Duodenal mucosa (tissue), 2 donors: ENCODE results near the gene CLEC20A.

Experiments used
- H3K27ac ChIP-seq: one replicate; pipeline ENCODE4 v1.7.0; 2013; ENCODE audit warnings: low read depth, low read length
- H3K27me3 ChIP-seq, 2 donors: one replicate each; pipeline ENCODE4 v1.7.0; 2013; ENCODE audit warnings: low read length in 2 of 2, control low read depth in 1 of 2; ENCODE audit not compliant: insufficient read depth in 2 of 2, control insufficient read depth in 1 of 2
- H3K36me3 ChIP-seq, 2 donors: one replicate each; pipeline ENCODE4 v1.7.0; 2013; ENCODE audit warnings: low read length in 2 of 2, control low read depth in 1 of 2; ENCODE audit not compliant: insufficient read depth in 2 of 2, control insufficient read depth in 1 of 2
- H3K4me1 ChIP-seq, 2 donors: one replicate each; pipeline ENCODE4 v1.7.0; 2013; ENCODE audit warnings: low read length in 2 of 2, control low read depth in 1 of 2; ENCODE audit not compliant: insufficient read depth in 2 of 2, control insufficient read depth in 1 of 2
- H3K4me3 ChIP-seq, 2 donors: one replicate each; pipeline ENCODE4 v1.7.0; 2013; ENCODE audit warnings: low read length in 2 of 2, low read depth in 1 of 2
- H3K9ac ChIP-seq, 2 donors: one replicate each; pipeline ENCODE4 v1.7.0; 2013; ENCODE audit warnings: low read length in 2 of 2, low read depth in 1 of 2
- H3K9me3 ChIP-seq, 2 donors: one replicate each; pipeline ENCODE4 v1.7.0; 2013; ENCODE audit warnings: low read length in 2 of 2, control low read depth in 1 of 2; ENCODE audit not compliant: control insufficient read depth in 1 of 2

The CLEC20A gene

GRCh38 chr1:178501705-178502329, 5.1 kb upstream of the CLEC20A start:
- Histone ChIP-seq H3K27ac (no peak overlapping the region), H3K27me3 (no peaks in the 10 kb centered on the region), H3K4me1 (peaks cover 11 to 17% of the 10 kb centered on the region in 2 donors), H3K9ac (no peak overlapping the region), H3K36me3 (no peaks in the 10 kb centered on the region), H3K9me3 (no peaks in the 10 kb centered on the region), H3K4me3 (no peak overlapping the region)

- Histone ChIP-seq H3K27me3 (no peaks in the 10 kb centered on the region), H3K27ac (no peak overlapping the region), H3K4me3 (no peak overlapping the region), H3K4me1 (peaks cover 3 to 10% of the 10 kb centered on the region in 2 donors), H3K36me3 (no peaks in the 10 kb centered on the region), H3K9ac (no peak overlapping the region), H3K9me3 (no peaks in the 10 kb centered on the region)
These were observed 4.3 kb upstream of the CLEC20A start for GRCh38 chr1:178500936-178501554.

DNA sequence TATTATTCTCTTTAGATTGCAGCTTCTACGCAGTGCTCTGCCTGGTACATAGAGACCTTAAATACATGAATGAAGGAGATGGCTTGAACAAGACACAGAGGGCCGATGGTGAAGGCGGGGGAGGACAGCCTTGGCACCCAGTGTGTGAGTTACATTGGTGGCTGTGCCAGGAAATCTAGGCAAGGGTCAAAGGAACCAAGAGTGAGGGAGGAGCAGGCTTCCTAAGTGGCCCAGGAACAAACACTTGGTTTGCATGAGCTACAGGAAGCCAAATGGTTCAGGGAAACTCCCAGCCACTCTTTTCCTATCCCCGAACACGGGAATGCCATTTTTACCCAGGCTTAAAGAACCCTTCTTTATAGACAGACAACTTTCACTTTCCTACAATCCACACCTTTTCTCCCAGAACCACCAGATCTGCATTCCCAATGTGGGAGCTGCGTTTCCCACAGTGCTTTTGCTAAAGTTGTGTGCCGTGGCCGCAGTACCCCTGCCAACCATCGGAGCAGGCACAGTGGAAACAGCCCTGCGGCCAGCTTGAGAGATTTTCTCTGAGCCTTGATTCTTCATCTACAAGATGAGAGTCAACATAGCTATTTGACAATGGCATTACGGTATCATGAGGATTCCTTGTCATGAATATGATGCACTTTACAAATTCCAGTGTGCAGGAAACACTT, 3.5 kb upstream of the CLEC20A start:
- H3K9me3 ChIP-seq: no peaks in the 10 kb centered on the region
- no peak overlapping the region for H3K9ac ChIP-seq
- no peaks in the 10 kb centered on the region for H3K36me3 ChIP-seq
- H3K4me1 ChIP-seq: peaks cover 2 to 8% of the 10 kb centered on the region in 2 donors
- no peaks in the 10 kb centered on the region for H3K27me3 ChIP-seq
- H3K4me3 ChIP-seq: no peak overlapping the region
- H3K27ac ChIP-seq: no peak overlapping the region

DNA sequence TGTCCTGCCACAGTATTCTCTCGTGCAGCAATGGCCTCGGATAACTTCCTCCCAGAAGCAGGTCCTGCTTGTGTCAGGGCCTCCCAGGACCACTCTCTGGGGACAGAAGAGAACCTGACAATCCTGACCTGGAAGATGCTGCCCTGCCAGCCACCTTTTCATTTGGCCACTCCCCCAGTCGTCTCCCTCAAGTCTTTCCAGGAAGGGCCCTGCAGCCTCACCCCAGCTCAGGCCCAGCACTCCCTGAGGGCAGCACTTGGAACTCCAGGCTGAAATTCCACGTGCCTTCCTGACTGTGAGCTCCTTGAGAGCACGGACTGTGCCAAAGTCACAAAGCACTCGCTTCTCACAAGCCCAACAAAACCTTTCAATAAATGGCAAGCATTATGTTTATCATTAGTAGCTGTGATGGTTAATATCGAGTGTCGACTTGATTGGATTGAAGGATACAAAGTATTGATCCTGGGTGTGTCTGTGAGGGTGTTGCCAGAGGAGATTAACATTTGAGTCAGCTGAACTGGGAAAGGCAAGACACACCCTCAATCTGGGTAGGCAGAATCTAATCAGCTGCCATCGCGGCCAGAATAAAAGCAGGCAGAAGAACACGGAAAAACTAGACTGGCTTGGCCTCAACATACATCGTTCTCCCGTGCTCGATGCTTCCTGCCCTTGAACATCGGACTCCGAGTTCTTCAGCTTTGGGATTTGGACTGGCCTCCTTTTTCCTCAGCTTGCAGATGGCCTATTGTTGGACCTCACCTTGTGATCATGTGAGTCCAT, 2.3 kb upstream of the CLEC20A start:
- H3K4me1 ChIP-seq: peaks cover 2 to 8% of the 10 kb centered on the region in 2 donors
- no peak overlapping the region for H3K4me3 ChIP-seq
- H3K36me3 ChIP-seq: no peaks in the 10 kb centered on the region
- no peak overlapping the region for H3K27ac ChIP-seq
- H3K9ac ChIP-seq: no peak overlapping the region
- H3K27me3 ChIP-seq: no peaks in the 10 kb centered on the region
- no peaks in the 10 kb centered on the region for H3K9me3 ChIP-seq

DNA sequence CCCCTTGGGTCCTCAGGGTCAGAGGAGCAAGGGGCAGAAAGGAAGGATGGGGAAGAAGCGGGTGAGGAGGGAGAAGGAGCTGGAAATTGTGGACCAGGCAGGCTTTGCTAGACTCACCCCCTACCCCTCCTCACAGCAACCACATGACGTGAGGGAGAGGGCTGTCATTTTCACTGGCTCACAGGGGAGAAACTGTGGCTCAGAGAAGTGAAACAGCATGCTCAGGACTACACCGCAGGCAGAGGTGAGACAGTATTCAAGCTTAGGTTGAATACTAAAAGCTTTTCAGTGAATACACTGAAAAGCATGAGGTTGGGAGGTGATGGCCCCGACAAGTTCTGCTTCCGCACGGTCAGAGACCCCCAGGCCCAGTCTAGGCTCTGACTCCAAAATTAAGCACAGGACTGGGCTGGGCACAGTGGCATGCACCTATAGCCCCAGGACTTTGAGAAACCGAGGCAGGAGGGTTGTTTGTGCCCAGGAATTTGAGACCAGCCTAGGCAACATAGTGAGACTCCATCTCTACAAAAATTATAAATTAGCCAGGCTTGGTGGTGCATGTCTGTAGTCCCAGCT, 1.2 kb upstream of the CLEC20A start:
- H3K4me1 ChIP-seq: peaks cover 2 to 8% of the 10 kb centered on the region in 2 donors
- H3K27me3 ChIP-seq: no peaks in the 10 kb centered on the region
- H3K36me3 ChIP-seq: no peaks in the 10 kb centered on the region
- no peak overlapping the region for H3K4me3 ChIP-seq
- no peaks in the 10 kb centered on the region for H3K9me3 ChIP-seq
- no peak overlapping the region for H3K27ac ChIP-seq
- H3K9ac ChIP-seq: no peak overlapping the region

DNA sequence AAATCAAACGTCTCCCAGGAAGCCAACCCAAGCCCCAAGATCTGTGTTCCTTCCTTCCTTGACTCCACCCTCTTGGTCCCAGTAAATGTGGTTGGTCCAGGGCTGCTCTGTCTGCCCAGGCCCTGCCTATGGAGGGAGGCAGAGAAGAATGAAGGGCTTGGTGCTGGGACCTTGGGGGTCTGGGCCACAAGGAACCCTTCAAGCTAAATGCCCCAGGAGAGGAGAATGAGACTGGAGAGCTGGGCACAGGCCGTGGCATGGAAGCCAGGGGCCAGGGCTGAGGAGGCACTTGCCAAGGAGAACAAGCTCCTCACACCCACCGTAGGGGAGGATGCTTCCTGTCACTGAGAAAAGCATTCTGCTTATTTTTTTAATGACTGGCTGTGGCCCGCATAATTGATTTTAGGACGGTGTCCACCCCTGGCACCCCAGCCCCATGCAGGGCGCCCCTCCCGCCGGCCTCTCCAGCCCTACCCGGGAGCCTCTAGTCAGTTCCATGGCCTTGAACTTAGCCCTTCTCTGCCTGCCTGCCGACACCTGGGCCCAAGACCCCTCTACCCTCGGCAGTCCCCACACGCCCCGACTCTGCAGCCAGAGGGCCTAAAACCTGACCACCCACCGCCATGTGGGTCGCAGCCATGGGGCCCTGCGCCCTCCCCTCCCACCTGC, 889 bp downstream of the CLEC20A start:
- Histone ChIP-seq H3K36me3 (no peaks in the 10 kb centered on the region), H3K4me1 (peaks cover 2 to 8% of the 10 kb centered on the region in 2 donors), H3K27ac (no peak overlapping the region), H3K27me3 (no peaks in the 10 kb centered on the region), H3K9me3 (no peaks in the 10 kb centered on the region), H3K9ac (no peak overlapping the region), H3K4me3 (no peak overlapping the region)

- Histone ChIP-seq H3K9me3 (no peaks in the 10 kb centered on the region), H3K4me1 (peaks cover 2 to 3% of the 10 kb centered on the region in 2 donors), H3K27ac (no peak overlapping the region), H3K27me3 (no peaks in the 10 kb centered on the region), H3K36me3 (no peaks in the 10 kb centered on the region), H3K9ac (no peak overlapping the region), H3K4me3 (no peak overlapping the region)
These were observed 1.6 kb downstream of the CLEC20A start for GRCh38 chr1:178495158-178495557.

GRCh38 chr1:178494569-178494971, 2.2 kb downstream of the CLEC20A start:
- H3K27ac ChIP-seq: no peak overlapping the region
- no peaks in the 10 kb centered on the region for H3K36me3 ChIP-seq

GRCh38 chr1:178493301-178493741, 3.4 kb downstream of the CLEC20A start:
- Histone ChIP-seq H3K9ac (no peak overlapping the region), H3K4me3 (no peak overlapping the region), H3K27me3 (peaks cover 0 to 3% of the 10 kb centered on the region in 2 donors), H3K27ac (no peak overlapping the region), H3K36me3 (no peaks in the 10 kb centered on the region), H3K9me3 (no peaks in the 10 kb centered on the region), H3K4me1 (no peaks in the 10 kb centered on the region)

More at GRCh38 chr1:178494569-178494971, 2.2 kb downstream of the CLEC20A start:
- no peaks in the 10 kb centered on the region for H3K4me1 ChIP-seq
- no peak overlapping the region for H3K4me3 ChIP-seq
- H3K9ac ChIP-seq: no peak overlapping the region
- no peaks in the 10 kb centered on the region for H3K27me3 ChIP-seq
- no peaks in the 10 kb centered on the region for H3K9me3 ChIP-seq
